Body of pancreas (tissue), 4 donors: ENCODE measurements around the gene IRAK1BP1.

Experiments used
- CTCF ChIP-seq, 7 experiments: fragments of 450-650 bp in 4 of 7; fragments of 200-600 bp in 3 of 7; sonication (generic) in 3 of 7; IDR thresholded peaks; one replicate each; pipeline ENCODE4 v1.5.1; 2016 to 2019; ENCODE audit warnings: antibody characterized with exemption in 7 of 7
- POLR2A ChIP-seq, 3 donors: fragments of 450-650 bp; IDR thresholded peaks; one replicate each; pipeline ENCODE4 v1.6.1; 2016; ENCODE audit warnings: antibody characterized with exemption in 3 of 3, mild to moderate bottlenecking in 2 of 3

GRCh38 chr6:78844899-78845298 is 22.5 kb upstream of the IRAK1BP1 start:
- TF ChIP-seq POLR2A (IDR thresholded peaks at IDR 0.05), result no peak
- TF ChIP-seq CTCF (IDR thresholded peaks at IDR 0.05), result no peak
